CD4-positive, alpha-beta T cell treated with Interleukin-1 beta for 1 hour (primary cell): ENCODE results near the gene NPRL2.

ENCODE experiments used
- DNase-seq, 2 donors: peaks; one replicate each; pipeline ENCODE4 v3.0.0-alpha.2; 2020 to 2022

Gene NPRL2

GRCh38 chr3:50373146-50374051 is 22.8 kb upstream of the NPRL2 start:
- no peak for DNase-seq

- DNase-seq: peak in 1 of 2 donors; percentile 12
These were observed 21.8 kb upstream of the NPRL2 start for GRCh38 chr3:50372349-50372748.

- no peak for DNase-seq
These were observed 20.6 kb upstream of the NPRL2 start for GRCh38 chr3:50371133-50371685.

- no peak for DNase-seq
These were observed 20.0 kb upstream of the NPRL2 start for GRCh38 chr3:50370594-50370993.

GRCh38 chr3:50369012-50369670 is 18.6 kb upstream of the NPRL2 start:
- DNase-seq: no peak

GRCh38 chr3:50365842-50366220 is 15.3 kb upstream of the NPRL2 start:
- DNase-seq: no peak

GRCh38 chr3:50365080-50365841 is 14.7 kb upstream of the NPRL2 start:
- peak; percentile 96 for DNase-seq

- no peak for DNase-seq
These were observed 14.1 kb upstream of the NPRL2 start for GRCh38 chr3:50364573-50365079.

GRCh38 chr3:50359760-50360110 is 9.2 kb upstream of the NPRL2 start:
- DNase-seq: no peak

- peak; percentile 98 for DNase-seq
These were observed 8.6 kb upstream of the NPRL2 start, which contains the start of gene TMEM115 for GRCh38 chr3:50358911-50359759. Gene TMEM115 (minus strand): TSS chr3:50359521. CDS start chr3:50359063, 458 bp downstream.

GRCh38 chr3:50358355-50358910 is 7.9 kb upstream of the NPRL2 start:
- no peak for DNase-seq

- DNase-seq: no peak
These were observed 6.9 kb upstream of the NPRL2 start for GRCh38 chr3:50357481-50357880.

- DNase-seq: no peak
These were observed 6.0 kb upstream of the NPRL2 start for GRCh38 chr3:50356553-50356952.

GRCh38 chr3:50355829-50356552 is 5.4 kb upstream of the NPRL2 start:
- no peak for DNase-seq

GRCh38 chr3:50354850-50355249 is 4.3 kb upstream of the NPRL2 start:
- DNase-seq: no peak

GRCh38 chr3:50354186-50354764 is 3.7 kb upstream of the NPRL2 start:
- DNase-seq: no peak

- no peak for DNase-seq
These were observed 2.9 kb upstream of the NPRL2 start for GRCh38 chr3:50353245-50354004.

- DNase-seq: no peak
These were observed 2.2 kb upstream of the NPRL2 start for GRCh38 chr3:50352781-50353180.

- no peak for DNase-seq
These were observed 735 bp upstream of the NPRL2 start for GRCh38 chr3:50351323-50351697.

GRCh38 chr3:50350213-50350526 is 405 bp downstream of the NPRL2 start:
- DNase-seq: no peak
